GM06990 (cell line): ENCODE data around the gene IRF4.

Source experiments
- DNase-seq: peaks from one replicate; pipeline ENCODE4 v3.0.0-alpha.2; 2011; ENCODE audit not compliant: insufficient read length; ENCODE audit errors: extremely low read depth
- H3K27me3 ChIP-seq: replicated peaks from 2 replicates; pipeline ENCODE4 v1.6.0; 2011; ENCODE audit warnings: low read length; ENCODE audit not compliant: control insufficient read depth, insufficient read depth
- H3K36me3 ChIP-seq: 2 replicates; pipeline ENCODE4 v1.5.1; 2011; ENCODE audit warnings: low read length; ENCODE audit not compliant: control insufficient read depth, insufficient read depth
- H3K4me3 ChIP-seq: replicated peaks from 2 replicates; pipeline ENCODE4 v1.5.1; 2011; ENCODE audit warnings: low read depth, mild to moderate bottlenecking, control low read depth, low read length
- TF ChIP-seq, protein P1 (sequence below): IDR thresholded peaks from 2 replicates; pipeline ENCODE4 v1.5.1; 2011; ENCODE audit warnings: low read length, control low read depth, mild to moderate bottlenecking, inconsistent platforms; ENCODE audit not compliant: insufficient read depth, poor library complexity, severe bottlenecking

The IRF4 gene

DNA sequence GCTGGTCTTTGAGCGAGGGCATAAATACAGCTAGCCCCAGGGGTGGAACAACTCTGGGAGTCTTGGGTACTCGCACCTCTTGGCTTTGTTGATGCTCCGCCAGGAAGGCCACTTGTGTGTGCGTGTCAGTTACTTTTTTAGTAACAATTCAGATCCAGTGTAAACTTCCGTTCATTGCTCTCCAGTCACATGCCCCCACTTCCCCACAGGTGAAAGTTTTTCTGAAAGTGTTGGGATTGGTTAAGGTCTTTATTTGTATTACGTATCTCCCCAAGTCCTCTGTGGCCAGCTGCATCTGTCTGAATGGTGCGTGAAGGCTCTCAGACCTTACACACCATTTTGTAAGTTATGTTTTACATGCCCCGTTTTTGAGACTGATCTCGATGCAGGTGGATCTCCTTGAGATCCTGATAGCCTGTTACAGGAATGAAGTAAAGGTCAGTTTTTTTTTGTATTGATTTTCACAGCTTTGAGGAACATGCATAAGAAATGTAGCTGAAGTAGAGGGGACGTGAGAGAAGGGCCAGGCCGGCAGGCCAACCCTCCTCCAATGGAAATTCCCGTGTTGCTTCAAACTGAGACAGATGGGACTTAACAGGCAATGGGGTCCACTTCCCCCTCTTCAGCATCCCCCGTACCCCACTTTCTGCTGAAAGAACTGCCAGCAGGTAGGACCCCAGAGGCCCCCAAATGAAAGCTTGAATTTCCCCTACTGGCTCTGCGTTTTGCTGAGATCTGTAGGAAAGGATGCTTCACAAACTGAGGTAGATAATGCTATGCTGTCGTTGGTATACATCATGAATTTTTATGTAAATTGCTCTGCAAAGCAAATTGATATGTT, 19.2 kb downstream of the IRF4 start:
- Histone ChIP-seq H3K36me3 (peaks cover 16% of the 10 kb centered on the region), H3K27me3 (no peaks in the 10 kb centered on the region)
- TF ChIP-seq, protein P1, sequence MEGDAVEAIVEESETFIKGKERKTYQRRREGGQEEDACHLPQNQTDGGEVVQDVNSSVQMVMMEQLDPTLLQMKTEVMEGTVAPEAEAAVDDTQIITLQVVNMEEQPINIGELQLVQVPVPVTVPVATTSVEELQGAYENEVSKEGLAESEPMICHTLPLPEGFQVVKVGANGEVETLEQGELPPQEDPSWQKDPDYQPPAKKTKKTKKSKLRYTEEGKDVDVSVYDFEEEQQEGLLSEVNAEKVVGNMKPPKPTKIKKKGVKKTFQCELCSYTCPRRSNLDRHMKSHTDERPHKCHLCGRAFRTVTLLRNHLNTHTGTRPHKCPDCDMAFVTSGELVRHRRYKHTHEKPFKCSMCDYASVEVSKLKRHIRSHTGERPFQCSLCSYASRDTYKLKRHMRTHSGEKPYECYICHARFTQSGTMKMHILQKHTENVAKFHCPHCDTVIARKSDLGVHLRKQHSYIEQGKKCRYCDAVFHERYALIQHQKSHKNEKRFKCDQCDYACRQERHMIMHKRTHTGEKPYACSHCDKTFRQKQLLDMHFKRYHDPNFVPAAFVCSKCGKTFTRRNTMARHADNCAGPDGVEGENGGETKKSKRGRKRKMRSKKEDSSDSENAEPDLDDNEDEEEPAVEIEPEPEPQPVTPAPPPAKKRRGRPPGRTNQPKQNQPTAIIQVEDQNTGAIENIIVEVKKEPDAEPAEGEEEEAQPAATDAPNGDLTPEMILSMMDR, result no peak

DNA sequence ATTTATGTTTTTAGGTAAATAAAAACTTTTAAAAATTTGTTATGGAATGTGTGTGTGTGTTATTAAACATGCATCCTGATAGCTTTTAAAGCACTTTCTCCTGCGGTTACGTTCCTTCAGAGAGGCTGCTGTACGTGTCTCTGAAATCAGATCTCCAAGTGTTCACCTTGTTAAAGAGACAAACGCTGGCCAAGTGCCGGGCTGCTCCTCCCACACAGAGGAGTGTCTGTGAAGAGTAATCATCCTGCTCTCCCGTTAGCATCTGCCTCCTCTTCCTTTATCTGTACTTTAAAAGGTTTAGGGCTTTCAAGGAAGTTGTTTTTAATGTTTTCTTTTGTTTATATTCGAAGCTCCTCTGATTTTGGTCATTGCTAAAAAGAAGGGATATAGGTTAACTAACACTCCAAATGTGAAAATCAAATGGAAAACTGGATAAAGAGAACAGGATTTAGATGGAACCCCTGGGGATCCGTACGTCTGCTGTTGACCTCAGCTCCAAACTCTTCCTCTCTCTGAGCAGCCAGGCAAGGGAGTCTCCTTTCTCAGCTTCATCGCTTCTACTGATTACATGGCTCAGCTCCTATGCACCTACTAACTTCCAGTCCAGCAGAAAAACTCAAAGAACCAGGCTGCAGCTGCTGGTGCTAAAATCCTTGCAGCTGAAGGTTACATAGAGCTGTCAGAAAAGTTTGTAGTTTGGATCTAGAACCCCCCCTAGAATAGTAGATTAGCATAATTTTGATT, 20.0 kb downstream of the IRF4 start:
- no peak for DNase-seq
- H3K27me3 ChIP-seq, result no peaks in the 10 kb centered on the region
- H3K36me3 ChIP-seq, result peaks cover 14% of the 10 kb centered on the region
- no peak overlapping the region for H3K4me3 ChIP-seq
- TF ChIP-seq, protein P1, result no peak

More for the DNA sequence above, 19.2 kb downstream of the IRF4 start:
- no peak overlapping the region for H3K4me3 ChIP-seq
- no peak for DNase-seq

DNA sequence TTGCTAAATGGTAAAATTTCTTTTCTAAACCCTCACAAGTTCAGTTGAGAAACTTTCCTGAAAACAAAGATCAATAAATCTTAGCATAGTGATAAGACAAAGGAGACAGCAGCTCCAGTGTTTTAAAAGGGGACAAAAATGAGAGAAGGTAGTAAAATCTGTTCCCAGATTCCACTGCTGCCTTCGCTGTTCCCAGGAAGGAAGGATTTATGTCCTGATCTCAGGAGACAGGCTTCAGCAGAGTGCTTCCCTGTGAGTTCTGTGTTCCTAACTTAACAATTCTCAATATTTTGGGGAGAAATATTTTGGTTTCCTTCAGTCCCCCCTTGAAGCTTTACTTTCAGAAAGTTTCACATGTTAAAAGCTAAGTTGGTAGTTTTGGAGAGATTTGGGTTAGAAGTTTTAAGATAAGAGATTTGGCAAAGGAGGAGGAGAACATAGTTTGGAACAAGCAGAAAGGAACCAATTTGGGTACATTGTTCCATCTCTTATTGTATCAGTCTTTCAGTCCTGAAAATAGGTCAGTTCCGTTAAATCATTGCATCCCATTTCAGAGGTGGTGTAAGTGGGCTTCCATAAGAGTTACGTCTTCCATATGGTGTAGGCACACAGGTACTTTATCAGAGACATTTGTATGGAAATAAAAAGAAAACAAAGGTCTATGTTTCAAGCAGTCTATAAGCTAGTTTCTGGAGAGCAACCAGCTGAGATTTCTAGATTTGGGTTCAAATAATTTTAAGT, 20.8 kb downstream of the IRF4 start:
- TF ChIP-seq, protein P1, result no peak
- DNase-seq, result no peak
- Histone ChIP-seq H3K4me3 (no peak overlapping the region), H3K27me3 (no peaks in the 10 kb centered on the region), H3K36me3 (peaks cover 14% of the 10 kb centered on the region)

DNA sequence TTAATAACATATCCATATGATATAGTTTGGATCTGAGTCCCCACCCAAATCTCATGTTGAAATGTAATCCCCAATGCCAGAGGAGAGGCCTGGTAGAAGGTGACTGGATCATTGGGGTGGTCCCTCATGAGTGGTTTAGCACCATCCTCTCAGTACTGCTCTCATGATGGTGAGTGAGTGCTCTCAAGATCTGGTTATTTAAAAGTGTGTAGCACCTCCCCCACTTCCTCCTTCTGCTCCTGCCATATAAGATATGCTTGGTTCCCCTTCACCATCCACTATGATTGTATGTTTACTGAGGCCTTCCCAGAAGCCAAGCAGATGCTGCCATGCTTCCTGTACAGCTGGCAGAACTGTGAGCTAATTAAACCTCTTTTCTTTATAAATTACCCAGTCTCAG, 22.9 kb downstream of the IRF4 start:
- DNase-seq, result no peak
- peaks cover 1% of the 10 kb centered on the region; the same call in 1 of the 2 replicates for H3K36me3 ChIP-seq
- TF ChIP-seq, protein P1, result no peak
- no peak overlapping the region for H3K4me3 ChIP-seq
- no peaks in the 10 kb centered on the region for H3K27me3 ChIP-seq

DNA sequence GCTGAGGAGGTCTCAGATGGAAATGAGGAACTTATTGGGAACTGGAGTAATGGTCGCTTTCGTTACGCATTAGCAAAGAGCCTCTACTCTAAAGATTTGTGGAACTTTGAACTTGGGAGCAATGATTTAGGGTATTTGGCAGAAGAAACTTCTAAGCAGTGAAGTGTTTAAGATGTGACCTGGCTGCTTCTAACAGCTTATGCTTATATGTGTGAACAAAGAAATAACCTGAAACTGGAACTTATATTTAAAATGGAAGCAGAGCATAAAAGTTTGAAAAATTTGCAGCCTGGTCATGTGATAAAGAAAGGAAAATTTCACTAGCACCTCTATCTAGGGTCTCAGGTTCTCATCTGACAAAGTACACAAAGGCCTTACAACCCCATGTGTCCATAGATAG, 23.5 kb downstream of the IRF4 start:
- no peak overlapping the region for H3K4me3 ChIP-seq
- no peak for DNase-seq
- no peaks in the 10 kb centered on the region for H3K27me3 ChIP-seq
- TF ChIP-seq, protein P1, result no peak
- no peaks in the 10 kb centered on the region; the same call in 1 of the 2 replicates for H3K36me3 ChIP-seq
